ES-I3 (cell line): ENCODE results near the gene TATDN2.

Source experiments
- H3K36me3 ChIP-seq: 2 replicates; pipeline ENCODE4 v1.6.1; 2013; ENCODE audit warnings: mild to moderate bottlenecking, low read length, control low read depth, moderate library complexity; ENCODE audit not compliant: insufficient read depth
- H3K4me1 ChIP-seq: 2 replicates; pipeline ENCODE4 v1.6.1; 2013; ENCODE audit warnings: mild to moderate bottlenecking, control low read depth, low read length; ENCODE audit not compliant: insufficient read depth
- H3K9ac ChIP-seq: 2 replicates; pipeline ENCODE4 v1.6.1; 2013; ENCODE audit warnings: low read depth, mild to moderate bottlenecking, low read length, moderate library complexity
- H3K9me3 ChIP-seq: 2 replicates; pipeline ENCODE4 v1.6.1; 2013; ENCODE audit warnings: mild to moderate bottlenecking, low read length, moderate library complexity; ENCODE audit not compliant: control insufficient read depth, insufficient read depth

Gene TATDN2

DNA sequence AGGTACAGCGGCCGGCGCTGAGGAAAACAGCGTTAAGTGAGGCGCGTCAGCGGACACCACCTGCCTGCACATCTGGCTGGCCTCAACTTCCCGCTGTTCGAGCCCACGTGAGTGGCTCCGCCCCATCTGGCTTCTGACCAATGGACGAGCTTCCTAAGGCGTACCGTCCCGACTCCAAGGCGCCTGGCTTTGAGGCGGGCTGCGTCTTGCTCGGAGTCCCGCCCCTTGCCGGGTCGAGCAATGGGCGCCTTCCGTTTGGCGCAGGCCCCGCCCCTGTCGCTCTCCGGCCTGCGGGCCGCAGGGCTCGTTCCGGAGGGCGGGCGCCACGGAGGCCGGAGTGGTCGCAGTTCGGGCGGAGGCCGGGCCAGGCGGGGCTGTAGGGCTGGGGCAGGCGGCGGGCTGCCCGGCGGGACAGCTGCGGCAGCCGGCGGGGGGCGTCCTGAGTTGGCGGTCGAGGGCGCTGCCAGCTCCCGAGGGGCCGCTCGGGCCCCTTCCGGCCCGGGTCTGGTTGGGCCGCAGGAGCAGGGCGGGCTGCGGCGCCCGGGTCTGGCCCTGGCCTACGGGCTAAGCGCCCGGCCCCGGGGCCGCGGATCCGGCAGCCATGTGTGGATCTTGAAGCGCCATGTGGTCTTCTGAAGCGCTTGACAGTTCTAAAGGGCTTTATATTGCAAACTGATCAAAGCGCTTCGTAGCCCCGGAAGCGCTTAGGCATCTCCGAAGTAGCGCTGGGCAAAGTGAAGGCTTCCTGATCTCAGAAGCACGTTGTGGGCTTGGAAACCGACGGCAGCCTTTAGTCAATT lies at the start of gene TATDN2:
Gene TATDN2, plus strand, starts transcription at position 276 of the 800 bp plus-strand sequence. CDS start 742 bp downstream, outside the sequence.
- Histone ChIP-seq H3K4me1 (peaks cover 8% of the 10 kb centered on the region; the same call in 1 of the 2 replicates), H3K9ac (peak within 1 kb of the TSS; percentile 75), H3K36me3 (peaks cover 5% of the 10 kb centered on the region; the same call in 1 of the 2 replicates), H3K9me3 (peaks cover 10% of the 10 kb centered on the region)

GRCh38 chr3:10198761-10199649 lies 49.3 kb upstream of the TATDN2 start:
- peaks cover 12% of the 10 kb centered on the region; the same call in 1 of the 2 replicates for H3K4me1 ChIP-seq
- H3K9me3 ChIP-seq: no peaks in the 10 kb centered on the region
- no peak overlapping the region for H3K9ac ChIP-seq
- H3K36me3 ChIP-seq: no peaks in the 10 kb centered on the region

- no peaks in the 10 kb centered on the region; the same call in 1 of the 2 replicates for H3K36me3 ChIP-seq
- H3K9me3 ChIP-seq: no peaks in the 10 kb centered on the region
- H3K4me1 ChIP-seq: no peaks in the 10 kb centered on the region
- H3K9ac ChIP-seq: no peak overlapping the region
Measured at GRCh38 chr3:10204921-10205320, 43.3 kb upstream of the TATDN2 start.

DNA sequence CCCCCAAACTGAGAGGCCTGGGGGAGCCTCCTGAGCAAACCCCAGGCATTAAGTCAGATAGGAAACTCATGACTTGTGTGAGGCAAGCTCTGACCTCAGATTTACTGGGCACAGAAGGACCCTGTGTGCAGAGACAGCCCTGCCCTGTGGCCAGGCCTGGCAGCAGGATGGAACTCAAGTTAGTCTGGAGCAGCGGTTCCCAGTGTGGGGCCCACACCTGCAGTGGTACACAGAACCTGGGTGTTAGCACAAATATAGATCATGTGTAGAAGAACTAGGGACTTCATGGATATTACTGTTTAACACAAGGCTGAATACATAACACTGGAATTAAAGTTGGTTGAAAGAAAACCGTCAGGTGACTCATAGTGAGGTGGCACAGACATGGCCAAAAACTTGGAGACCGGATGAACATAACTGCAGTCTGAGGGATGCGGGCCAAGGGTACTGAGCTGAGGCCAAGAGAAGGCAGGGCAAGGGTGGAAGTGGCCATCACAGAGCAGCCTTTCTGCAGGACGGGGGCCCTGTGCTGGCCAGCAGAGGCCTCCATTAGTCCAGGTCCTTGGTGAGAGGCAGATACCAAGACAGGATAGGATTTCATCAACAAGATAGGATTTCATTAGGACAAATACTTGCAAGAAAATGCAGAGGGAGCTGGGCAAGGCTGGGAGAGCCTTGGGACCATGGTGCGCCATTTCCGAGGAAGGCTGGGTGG lies 42.7 kb upstream of the TATDN2 start:
- H3K9ac ChIP-seq: no peak overlapping the region
- H3K36me3 ChIP-seq: no peaks in the 10 kb centered on the region; the same call in 1 of the 2 replicates
- H3K4me1 ChIP-seq: no peaks in the 10 kb centered on the region
- no peaks in the 10 kb centered on the region for H3K9me3 ChIP-seq

- Histone ChIP-seq H3K9ac (no peak overlapping the region), H3K4me1 (no peaks in the 10 kb centered on the region), H3K9me3 (no peaks in the 10 kb centered on the region), H3K36me3 (no peaks in the 10 kb centered on the region; the same call in 1 of the 2 replicates)
Measured at GRCh38 chr3:10206166-10206511, 42.1 kb upstream of the TATDN2 start.

- Histone ChIP-seq H3K9ac (no peak overlapping the region), H3K4me1 (no peaks in the 10 kb centered on the region), H3K36me3 (no peaks in the 10 kb centered on the region), H3K9me3 (peaks cover 3% of the 10 kb centered on the region)
Measured at GRCh38 chr3:10213156-10213792, 35.0 kb upstream of the TATDN2 start.

DNA sequence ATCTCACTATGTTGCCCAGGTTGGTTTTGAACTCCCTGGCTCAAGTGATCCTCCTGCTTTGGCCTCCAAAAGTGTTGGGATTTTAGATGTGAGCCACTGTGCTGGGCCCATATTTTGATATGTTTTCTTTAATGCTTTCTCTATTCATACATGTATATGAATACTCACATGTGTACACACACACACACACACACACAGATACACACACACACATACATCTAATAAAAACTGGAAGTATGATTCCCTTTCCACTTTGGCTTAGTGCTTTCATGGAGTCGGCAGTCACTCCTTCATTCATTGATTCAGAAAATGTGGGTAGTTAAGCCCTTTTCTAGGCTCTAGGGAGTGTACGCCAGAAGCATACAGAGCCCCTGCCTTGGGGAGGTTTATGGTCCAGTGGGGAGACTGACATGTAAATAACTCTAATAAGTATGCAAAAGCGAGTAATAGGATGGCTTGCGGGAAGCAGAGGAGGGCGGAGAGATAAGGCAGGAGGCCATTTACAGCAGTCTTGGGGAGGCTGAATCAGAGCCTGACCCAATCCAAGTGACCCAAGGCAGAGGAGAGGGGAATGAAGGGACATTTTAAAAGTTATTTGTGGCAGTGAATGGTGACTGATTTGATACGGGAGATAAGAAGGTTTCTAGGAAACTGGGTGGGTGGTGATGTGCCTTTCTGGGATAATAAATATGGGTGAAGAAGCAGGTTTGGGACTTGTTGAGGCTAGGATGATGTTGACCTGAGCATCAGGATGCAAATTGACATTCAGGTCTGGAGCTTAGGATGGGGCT lies 32.5 kb upstream of the TATDN2 start:
- Histone ChIP-seq H3K9me3 (peaks cover 3% of the 10 kb centered on the region), H3K36me3 (no peaks in the 10 kb centered on the region), H3K4me1 (no peaks in the 10 kb centered on the region; the same call in 1 of the 2 replicates), H3K9ac (no peak overlapping the region)

GRCh38 chr3:10217359-10217758 lies 30.9 kb upstream of the TATDN2 start:
- Histone ChIP-seq H3K4me1 (no peaks in the 10 kb centered on the region; the same call in 1 of the 2 replicates), H3K36me3 (no peaks in the 10 kb centered on the region), H3K9me3 (peaks cover 3% of the 10 kb centered on the region), H3K9ac (no peak overlapping the region)

GRCh38 chr3:10219737-10220136 lies 28.5 kb upstream of the TATDN2 start:
- Histone ChIP-seq H3K36me3 (no peaks in the 10 kb centered on the region), H3K9ac (no peak overlapping the region), H3K9me3 (peaks cover 3% of the 10 kb centered on the region), H3K4me1 (no peaks in the 10 kb centered on the region; the same call in 1 of the 2 replicates)

GRCh38 chr3:10223676-10224639 lies 24.3 kb upstream of the TATDN2 start:
- H3K4me1 ChIP-seq: peaks cover 14% of the 10 kb centered on the region
- H3K9ac ChIP-seq: no peak overlapping the region
- no peaks in the 10 kb centered on the region for H3K36me3 ChIP-seq
- no peaks in the 10 kb centered on the region for H3K9me3 ChIP-seq

- no peaks in the 10 kb centered on the region for H3K36me3 ChIP-seq
- peaks cover 14% of the 10 kb centered on the region for H3K4me1 ChIP-seq
- no peaks in the 10 kb centered on the region for H3K9me3 ChIP-seq
- H3K9ac ChIP-seq: no peak overlapping the region
Measured at GRCh38 chr3:10224794-10225665, 23.2 kb upstream of the TATDN2 start.

- Histone ChIP-seq H3K36me3 (no peaks in the 10 kb centered on the region), H3K9ac (no peak overlapping the region), H3K9me3 (no peaks in the 10 kb centered on the region), H3K4me1 (peaks cover 14% of the 10 kb centered on the region)
Measured at GRCh38 chr3:10226293-10226692, 22.0 kb upstream of the TATDN2 start.
